ENCODE results near the gene ZNF496.

ZNF496 gene

GRCh38 chr1:247330548-247331171, 1.0 kb downstream of the ZNF496 start:
- no peak for DNase-seq (ENCODE audit: low read depth in 1 of 2, low spot score in 1 of 2)

DNA sequence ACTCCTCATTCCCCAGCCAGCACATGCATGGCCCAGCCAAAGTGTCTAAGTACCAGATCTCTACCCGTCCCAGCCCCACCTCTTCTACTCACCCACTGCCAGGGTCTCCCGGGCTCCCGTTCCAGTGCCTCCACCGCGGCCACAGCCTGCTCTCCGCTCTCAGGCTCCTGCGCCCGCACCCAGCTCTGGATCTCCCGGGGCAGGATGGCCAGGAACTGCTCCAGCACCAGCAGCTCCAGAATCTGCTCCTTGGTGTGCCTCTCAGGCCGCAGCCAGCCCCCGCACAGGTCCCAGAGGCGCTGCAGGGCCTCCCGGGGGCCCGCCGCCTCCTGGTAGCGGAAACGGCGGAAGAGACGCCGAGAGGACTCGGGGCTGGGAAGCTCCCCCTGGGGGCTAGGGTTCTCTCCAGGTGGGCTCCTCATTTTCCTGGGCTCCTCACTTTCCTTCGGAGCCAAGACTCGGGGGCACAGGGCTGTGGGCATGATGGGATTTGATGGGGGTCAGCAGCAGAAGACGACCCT, 2.5 kb downstream of the ZNF496 start:
- DNase-seq (ENCODE audit: low read depth in 1 of 2, low spot score in 1 of 2) = no peak

DNA sequence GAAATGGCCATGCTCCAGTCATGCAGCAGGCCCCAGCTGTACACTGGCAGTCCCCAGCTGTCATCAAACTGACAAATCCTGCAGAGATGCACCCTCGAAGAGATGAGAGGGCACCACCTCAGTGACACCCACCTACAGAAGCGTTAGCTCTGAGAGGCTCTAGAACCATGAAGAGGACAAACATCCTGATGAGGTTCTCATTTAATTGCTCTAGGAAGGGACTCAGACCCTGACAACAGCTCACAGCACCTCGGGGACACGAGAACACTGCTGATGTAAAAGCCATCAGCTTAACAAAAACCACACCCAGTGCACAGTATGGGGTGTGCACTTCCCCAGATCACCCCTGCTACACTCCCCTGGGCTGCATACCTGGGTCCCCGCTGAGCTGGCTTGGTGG, 3.4 kb downstream of the ZNF496 start:
- no peak for DNase-seq (ENCODE audit: low read depth in 1 of 2, low spot score in 1 of 2)

GRCh38 chr1:247326411-247327130, 5.1 kb downstream of the ZNF496 start:
- no peak for DNase-seq (ENCODE audit: low read depth in 1 of 2, low spot score in 1 of 2)

- no peak for DNase-seq (ENCODE audit: low read depth in 1 of 2, low spot score in 1 of 2)
Measured at GRCh38 chr1:247324923-247325322, 6.7 kb downstream of the ZNF496 start.

- DNase-seq (ENCODE audit: low read depth in 1 of 2, low spot score in 1 of 2) = no peak
Measured at GRCh38 chr1:247324204-247324787, 7.4 kb downstream of the ZNF496 start.

GRCh38 chr1:247322849-247323586, 8.6 kb downstream of the ZNF496 start:
- DNase-seq (ENCODE audit: low read depth in 1 of 2, low spot score in 1 of 2) = no peak

DNA sequence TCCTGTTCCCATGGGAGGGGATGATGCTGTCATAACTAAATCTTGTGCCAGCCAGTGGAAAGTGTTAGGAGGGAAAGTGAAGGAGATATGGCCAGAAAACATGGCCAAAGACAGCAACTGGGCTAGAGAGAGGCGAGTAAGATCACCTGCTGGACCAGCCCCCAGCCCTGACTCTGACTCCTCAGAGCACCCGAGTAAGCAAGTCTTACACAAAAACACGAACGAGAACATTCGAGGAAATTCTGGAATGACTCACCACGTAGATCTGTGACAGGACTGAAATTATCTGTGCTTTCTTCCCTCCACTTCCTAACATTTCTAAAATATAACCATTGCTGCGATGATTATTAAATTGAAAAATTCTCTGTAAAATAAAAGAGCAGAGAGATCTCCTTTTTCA, 9.2 kb downstream of the ZNF496 start:
- DNase-seq (ENCODE audit: low read depth in 1 of 2, low spot score in 1 of 2) = no peak

GRCh38 chr1:247317702-247318101, 14.0 kb downstream of the ZNF496 start:
- no peak for DNase-seq (ENCODE audit: low read depth in 1 of 2, low spot score in 1 of 2)

DNA sequence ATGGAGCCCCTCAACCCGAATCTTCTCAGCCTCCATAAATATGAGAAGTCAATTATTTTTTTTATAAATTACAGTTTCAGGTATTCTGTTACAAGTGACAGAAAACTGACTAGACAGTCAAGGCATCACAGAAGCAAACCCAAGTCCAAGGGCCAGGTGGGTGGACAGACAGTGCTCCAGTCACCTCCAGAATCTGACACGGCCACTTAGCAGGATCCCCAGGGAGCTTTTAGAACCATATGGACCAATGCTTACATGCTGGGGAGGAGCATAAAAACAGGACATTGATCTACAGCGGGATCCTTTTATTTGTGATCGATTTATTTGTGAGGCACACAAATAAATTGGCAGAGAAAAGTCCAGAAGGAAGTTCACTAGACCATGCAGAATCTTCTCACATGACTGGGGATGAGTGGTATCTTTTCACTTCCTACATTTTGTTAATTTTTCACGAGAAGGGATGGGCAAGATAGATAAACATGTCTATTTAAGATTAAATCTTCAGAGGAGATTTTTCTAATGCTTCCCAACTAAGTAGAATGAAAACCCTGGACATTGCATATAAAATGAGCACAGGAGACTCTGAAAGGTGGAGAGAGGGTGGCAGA, 15.0 kb downstream of the ZNF496 start:
- DNase-seq (ENCODE audit: low read depth in 1 of 2, low spot score in 1 of 2) = no peak

DNA sequence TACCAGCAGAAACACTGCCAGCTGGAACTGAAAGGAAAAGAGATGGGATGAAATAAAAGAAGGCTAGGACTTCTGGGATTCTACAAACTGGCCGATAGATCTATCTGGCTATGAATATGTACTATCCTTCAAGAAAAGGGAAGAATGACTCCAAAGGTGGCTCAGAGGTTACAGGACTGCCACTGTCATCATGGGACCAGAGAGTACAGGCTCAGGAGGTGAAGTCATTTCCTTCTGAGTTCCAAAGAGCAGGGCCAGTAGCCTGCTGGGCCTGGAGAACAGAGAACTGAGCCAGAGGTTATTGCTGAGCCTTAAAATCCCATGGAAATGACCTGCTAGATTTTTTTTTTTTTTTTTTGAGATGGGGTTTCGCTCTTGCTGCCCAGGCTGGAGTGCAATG, 27.6 kb downstream of the ZNF496 start:
- no peak for DNase-seq (ENCODE audit: low read depth in 1 of 2, low spot score in 1 of 2)

GRCh38 chr1:247303216-247303615, 28.5 kb downstream of the ZNF496 start:
- DNase-seq (ENCODE audit: low read depth in 1 of 2, low spot score in 1 of 2) = no peak

DNA sequence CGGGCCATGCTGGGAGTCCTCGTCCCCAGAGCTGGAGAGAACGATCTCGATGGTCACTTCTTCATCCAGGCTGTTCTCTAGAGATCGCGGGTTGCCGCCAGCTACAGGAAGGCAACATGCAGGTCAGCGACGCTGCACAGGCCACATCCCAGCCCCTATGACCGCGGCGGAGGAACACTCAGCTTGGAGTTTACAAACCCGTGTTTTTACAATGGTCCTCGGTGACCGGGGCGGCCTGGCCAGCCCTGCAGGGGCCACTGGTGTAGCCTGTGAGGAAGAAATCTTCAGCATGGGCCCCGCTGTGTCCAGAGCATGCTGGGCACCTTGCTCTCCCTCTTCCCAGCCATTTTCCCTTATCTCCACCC, 30.5 kb downstream of the ZNF496 start:
- DNase-seq (ENCODE audit: low read depth in 1 of 2, low spot score in 1 of 2) = no peak

- DNase-seq (ENCODE audit: low read depth in 1 of 2, low spot score in 1 of 2) = no peak
Measured at GRCh38 chr1:247300491-247301175, 31.0 kb downstream of the ZNF496 start.

DNA sequence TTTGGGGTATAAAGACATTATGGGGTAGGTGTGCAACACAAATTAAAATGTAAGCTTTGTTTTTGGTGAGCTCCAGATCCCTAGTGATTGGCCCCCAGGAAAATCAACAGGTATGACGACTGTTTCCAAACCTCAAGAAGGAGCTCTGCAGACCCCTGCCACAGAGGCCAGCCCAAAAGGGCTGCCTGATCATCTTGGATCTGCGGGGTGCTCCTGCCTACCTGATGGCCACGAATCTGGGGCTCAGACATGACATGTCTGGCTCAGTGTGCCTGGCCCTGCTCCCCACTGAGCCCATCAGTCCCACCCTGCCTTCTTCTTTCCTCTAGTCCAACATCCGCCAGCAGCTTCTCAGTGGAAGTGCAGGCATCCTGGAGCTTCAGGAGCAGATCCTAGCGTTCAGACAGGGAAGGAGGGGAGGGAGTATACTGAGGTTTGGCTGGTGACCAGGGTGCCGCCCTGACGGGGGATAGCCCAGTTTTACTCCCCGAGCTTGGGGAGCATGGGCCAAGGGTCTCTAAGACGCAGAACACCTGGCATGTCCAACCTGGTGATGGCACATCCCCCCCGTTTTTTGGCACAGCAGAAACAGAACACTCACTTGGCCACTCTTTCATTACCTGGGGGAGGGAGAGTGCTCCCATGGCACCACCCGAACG, 31.8 kb downstream of the ZNF496 start:
- DNase-seq (ENCODE audit: low read depth in 1 of 2, low spot score in 1 of 2) = no peak

DNA sequence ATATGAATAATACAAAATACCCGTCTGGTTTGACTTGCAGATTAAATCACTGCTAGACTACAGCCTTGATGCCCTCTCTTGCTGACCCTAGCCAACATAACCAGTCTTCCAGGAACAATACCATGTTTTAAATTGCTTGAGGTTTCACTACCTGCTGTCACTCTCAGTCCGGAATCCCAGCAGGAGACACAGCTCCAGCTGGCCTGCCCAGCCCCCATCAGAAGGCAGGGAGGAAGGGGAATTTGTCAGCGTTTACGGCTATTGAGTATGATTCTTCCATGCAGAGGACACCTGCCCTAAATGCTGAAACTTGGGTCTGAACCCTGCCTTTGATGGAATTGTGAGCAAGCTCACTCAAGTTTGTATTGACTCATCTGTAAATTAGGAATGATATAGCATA, 33.0 kb downstream of the ZNF496 start:
- DNase-seq (ENCODE audit: low read depth in 1 of 2, low spot score in 1 of 2) = no peak

GRCh38 chr1:247298124-247298481, 33.6 kb downstream of the ZNF496 start:
- no peak for DNase-seq (ENCODE audit: low read depth in 1 of 2, low spot score in 1 of 2)

DNA sequence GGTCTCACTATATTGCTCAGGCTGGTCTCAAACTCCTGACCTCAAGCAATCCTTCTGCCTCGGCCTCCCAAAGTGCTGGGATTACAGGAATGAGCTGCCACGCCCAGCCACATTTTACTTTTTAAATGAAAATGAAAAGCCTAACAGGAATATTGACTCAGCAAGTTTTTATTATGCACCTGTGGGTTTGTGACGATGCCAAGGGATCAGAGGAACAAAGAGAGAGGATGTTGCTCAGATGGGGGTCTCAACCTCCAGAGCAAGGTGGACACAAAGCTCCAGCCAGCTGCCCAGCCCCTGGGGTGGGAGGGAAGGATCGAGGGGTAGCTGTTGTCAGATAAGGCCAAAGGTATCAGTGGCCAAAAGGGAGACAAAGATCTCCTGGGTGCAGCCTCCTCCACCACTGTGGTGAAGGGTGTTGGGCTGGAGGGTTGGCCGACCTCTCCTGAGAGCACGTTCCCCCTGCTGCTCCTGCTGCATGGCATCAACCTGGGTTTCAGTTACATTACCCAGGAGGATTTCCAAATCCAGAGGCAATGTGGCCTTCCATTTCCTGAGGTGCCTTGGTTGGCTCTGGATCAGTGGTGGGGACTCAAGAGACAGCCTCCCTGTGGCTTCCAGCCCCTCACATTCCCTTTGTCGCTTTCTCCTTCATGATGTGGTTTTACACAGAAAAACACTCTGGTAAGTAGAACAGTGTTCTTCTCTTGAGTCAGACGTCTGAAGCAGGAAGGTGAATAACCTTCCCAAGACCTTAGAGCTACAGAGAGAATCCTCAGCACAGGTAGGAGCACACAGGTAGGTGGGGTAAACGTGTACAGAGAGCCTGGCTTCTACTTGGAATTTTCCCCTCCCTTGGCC, 34.2 kb downstream of the ZNF496 start:
- DNase-seq (ENCODE audit: low read depth in 1 of 2, low spot score in 1 of 2) = no peak

GRCh38 chr1:247296599-247297180, 35.0 kb downstream of the ZNF496 start:
- no peak for DNase-seq (ENCODE audit: low read depth in 1 of 2, low spot score in 1 of 2)

Data from activated CD4-positive, alpha-beta T cell treated with anti-CD3 and anti-CD28 coated beads, Interleukin-2, amount 50 U/mL, for 24 hours (primary cell).